CD14-positive monocyte (primary cell): ENCODE results near the gene VMP1. TPM values are rescaled to one million over a fixed set of nuclear protein-coding genes. Genes with fewer than 3 reads are reported as not detected.
"Not testable (repeated sequence)": the region's sequence is repeated elsewhere in the genome, so short reads cannot be mapped to it uniquely, and the experiment has no call there.

Experiments used
- DNase-seq, 3 donors: peaks; one replicate each; pipeline ENCODE4 v3.0.0-alpha.2; 2011 to 2022
- H2AFZ ChIP-seq: 2 replicates; pipeline ENCODE4 v1.6.0; 2012; ENCODE audit warnings: mild to moderate bottlenecking, low read depth, low read length, inconsistent platforms; ENCODE audit not compliant: insufficient read depth, poor library complexity, severe bottlenecking
- H3K27ac ChIP-seq, 2 donors: 1 replicate in 1 of 2; 2 replicates in 1 of 2; pipeline ENCODE4 v1.5.1; 2012 to 2013; ENCODE audit warnings: low read length in 2 of 2, control low read depth in 1 of 2, inconsistent platforms in 1 of 2, low read depth in 1 of 2, mild to moderate bottlenecking in 1 of 2
- H3K27me3 ChIP-seq, 2 donors: one replicate each; pipeline versions ENCODE4 v1.6.0 to v1.6.1; 2011 to 2013; ENCODE audit warnings: low read length in 2 of 2; ENCODE audit not compliant: control insufficient read depth in 2 of 2, insufficient read depth in 2 of 2
- H3K36me3 ChIP-seq, 2 donors: replicated peaks in 1 of 2; 1 replicate in 1 of 2; 2 replicates in 1 of 2; pipeline versions ENCODE4 v1.5.1 to v1.6.1; 2012 to 2013; ENCODE audit warnings: low read length in 2 of 2, control low read depth in 1 of 2, inconsistent platforms in 1 of 2, mild to moderate bottlenecking in 1 of 2; ENCODE audit not compliant: insufficient read depth in 2 of 2, control insufficient read depth in 1 of 2
- H3K4me1 ChIP-seq, 2 donors: 1 replicate in 1 of 2; 2 replicates in 1 of 2; pipeline versions ENCODE4 v1.5.1 to v1.6.1; 2012 to 2013; ENCODE audit warnings: low read length in 2 of 2, control low read depth in 1 of 2, inconsistent platforms in 1 of 2, mild to moderate bottlenecking in 1 of 2, moderate library complexity in 1 of 2; ENCODE audit not compliant: insufficient read depth in 2 of 2, control insufficient read depth in 1 of 2
- H3K4me2 ChIP-seq: replicated peaks from 2 replicates; pipeline ENCODE3; 2012; ENCODE audit warnings: low read length, moderate library complexity, mild to moderate bottlenecking; ENCODE audit not compliant: poor library complexity, severe bottlenecking; ENCODE audit errors: extremely low read depth
- H3K4me3 ChIP-seq, 3 experiments: fragments of 200-600 bp in 1 of 3; sonication (generic) in 1 of 3; replicated peaks in 1 of 3; 1 replicate in 2 of 3; 2 replicates in 1 of 3; pipeline ENCODE4 v1.5.1; 2011 to 2013; ENCODE audit warnings: low read length in 3 of 3, mild to moderate bottlenecking in 3 of 3, control low read depth in 2 of 3, low read depth in 2 of 3, inconsistent platforms in 1 of 3, moderate library complexity in 1 of 3
- H3K79me2 ChIP-seq: 2 replicates; pipeline ENCODE4 v1.6.0; 2012; ENCODE audit warnings: mild to moderate bottlenecking, control low read depth, inconsistent platforms, low read length, moderate library complexity; ENCODE audit not compliant: insufficient read depth
- H3K9ac ChIP-seq: 2 replicates; pipeline ENCODE4 v1.6.0; 2017; ENCODE audit warnings: low read length, mild to moderate bottlenecking; ENCODE audit not compliant: insufficient read depth, poor library complexity, severe bottlenecking
- H3K9me3 ChIP-seq, 2 donors: replicated peaks in 1 of 2; 1 replicate in 1 of 2; 2 replicates in 1 of 2; pipeline versions ENCODE4 v1.5.1 to v1.6.1; 2012 to 2013; ENCODE audit warnings: low read length in 2 of 2, control low read depth in 1 of 2; ENCODE audit not compliant: control insufficient read depth in 1 of 2, insufficient read depth in 1 of 2
- H4K20me1 ChIP-seq: 2 replicates; pipeline ENCODE4 v1.6.0; 2012; ENCODE audit warnings: mild to moderate bottlenecking, low read length, control low read depth, moderate library complexity; ENCODE audit not compliant: insufficient read depth
- H3K27ac Mint-ChIP-seq, 7 donors: one replicate each; pipeline ENCODE4 v1.8.0; 2020; ENCODE audit warnings: mild to moderate bottlenecking in 7 of 7, mixed read lengths in 7 of 7, moderate library complexity in 6 of 7, inconsistent platforms in 2 of 7
- H3K27me3 Mint-ChIP-seq, 3 donors: one replicate each; pipeline ENCODE4 v1.8.0; 2021 to 2022; ENCODE audit warnings: low read depth in 3 of 3, mild to moderate bottlenecking in 3 of 3, mixed read lengths in 3 of 3, moderate library complexity in 3 of 3, inconsistent platforms in 1 of 3
- H3K36me3 Mint-ChIP-seq, 2 donors: one replicate each; pipeline ENCODE4 v1.8.0; 2020; ENCODE audit warnings: mixed read lengths in 2 of 2, inconsistent platforms in 1 of 2, mild to moderate bottlenecking in 1 of 2
- H3K4me1 Mint-ChIP-seq: one replicate; pipeline ENCODE4 v1.8.0; 2020; ENCODE audit warnings: mild to moderate bottlenecking, mixed read lengths
- H3K4me3 Mint-ChIP-seq, 2 donors: one replicate each; pipeline ENCODE4 v1.8.0; 2020; ENCODE audit warnings: mild to moderate bottlenecking in 2 of 2, mixed read lengths in 2 of 2, moderate library complexity in 1 of 2
- H3K9me3 Mint-ChIP-seq, 7 donors: one replicate each; pipeline ENCODE4 v1.8.0; 2020 to 2022; ENCODE audit warnings: mixed read lengths in 7 of 7, mild to moderate bottlenecking in 6 of 7, moderate library complexity in 6 of 7, inconsistent platforms in 2 of 7
- WGBS: methylation state at CpG from one replicate; pipeline ENCODE4 v1.1.5; 2013; ENCODE audit warnings: missing lambda C conversion rate; ENCODE audit not compliant: insufficient coverage; 5-methylcytosine and 5-hydroxymethylcytosine counted together
- intact Hi-C, 2 donors: fragments of 100-400 bp; cut with micrococcal nuclease; formaldehyde crosslinking; loops; one replicate each; pipeline versions ENCODE4 v1.15.0 to v1.15.1; 2023
- polyA plus RNA-seq, 3 donors: library from polyadenylated mRNA; depleted of rRNA in 1 of 3; unstranded in 2 of 3; stranded (reverse) in 1 of 3; fragments of 300-500 nt in 2 of 3; fragments of >200 nt in 1 of 3; fragmentation: Illumina TruSeq in 2 of 3; gene quantifications; 1 replicate in 2 of 3; 2 replicates in 1 of 3; pipeline ENCODE4 v1.2.3, GENCODE V29; 2012 to 2021
- TF ChIP-seq, protein P1 (sequence below): fragments of 200-600 bp; IDR thresholded peaks from one replicate; pipeline ENCODE4 v1.8.0; 2022; ENCODE audit warnings: antibody characterized with exemption, mild to moderate bottlenecking

The VMP1 gene
- polyA plus RNA-seq, 3 donors: 246 to 511 (median 386) TPM

DNA sequence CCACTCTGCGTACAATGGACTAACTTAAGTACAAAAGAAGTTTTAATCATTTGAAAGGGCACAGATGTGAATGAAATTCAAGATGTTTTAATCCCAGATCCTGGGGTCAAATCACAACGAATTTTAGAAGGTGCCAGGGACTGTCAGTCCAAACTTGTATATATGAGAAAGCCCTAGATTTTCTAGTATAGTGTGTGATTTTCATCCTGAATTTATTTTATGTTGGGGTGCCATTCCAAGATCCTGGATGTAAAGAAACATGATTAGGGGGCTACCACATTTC, 121.0 kb downstream of the VMP1 start:
- Mint-ChIP-seq H3K9me3 (no peaks in the 10 kb centered on the region), H3K27ac (peak overlapping the region; percentile 86 to 95 (median 91)), H3K36me3 (peaks cover 40 to 63% of the 10 kb centered on the region in 2 donors), H3K4me3 (no peak overlapping the region), H3K27me3 (no peaks in the 10 kb centered on the region), H3K4me1 (peaks cover 50% of the 10 kb centered on the region)
- no CpG with 5 or more reads among the region's 2 CpGs for WGBS
- Histone ChIP-seq H3K9me3 (no peaks in the 10 kb centered on the region), H3K4me1 (peaks cover 22 to 38% of the 10 kb centered on the region in 2 donors), H3K79me2 (peaks cover 39% of the 10 kb centered on the region), H3K9ac (peak overlapping the region; percentile 23), H4K20me1 (peaks cover 5% of the 10 kb centered on the region), H3K36me3 (peaks cover 11 to 27% of the 10 kb centered on the region in 2 donors), H3K27ac (peak overlapping the region in 1 of 2 donors; percentile 86), H2AFZ (no peak overlapping the region), H3K4me2 (peak overlapping the region; percentile 65), H3K27me3 (no peaks in the 10 kb centered on the region), H3K4me3 (peak overlapping the region in 1 of 3 experiments; percentile 61)
- no peak for DNase-seq
- TF ChIP-seq, protein P1, sequence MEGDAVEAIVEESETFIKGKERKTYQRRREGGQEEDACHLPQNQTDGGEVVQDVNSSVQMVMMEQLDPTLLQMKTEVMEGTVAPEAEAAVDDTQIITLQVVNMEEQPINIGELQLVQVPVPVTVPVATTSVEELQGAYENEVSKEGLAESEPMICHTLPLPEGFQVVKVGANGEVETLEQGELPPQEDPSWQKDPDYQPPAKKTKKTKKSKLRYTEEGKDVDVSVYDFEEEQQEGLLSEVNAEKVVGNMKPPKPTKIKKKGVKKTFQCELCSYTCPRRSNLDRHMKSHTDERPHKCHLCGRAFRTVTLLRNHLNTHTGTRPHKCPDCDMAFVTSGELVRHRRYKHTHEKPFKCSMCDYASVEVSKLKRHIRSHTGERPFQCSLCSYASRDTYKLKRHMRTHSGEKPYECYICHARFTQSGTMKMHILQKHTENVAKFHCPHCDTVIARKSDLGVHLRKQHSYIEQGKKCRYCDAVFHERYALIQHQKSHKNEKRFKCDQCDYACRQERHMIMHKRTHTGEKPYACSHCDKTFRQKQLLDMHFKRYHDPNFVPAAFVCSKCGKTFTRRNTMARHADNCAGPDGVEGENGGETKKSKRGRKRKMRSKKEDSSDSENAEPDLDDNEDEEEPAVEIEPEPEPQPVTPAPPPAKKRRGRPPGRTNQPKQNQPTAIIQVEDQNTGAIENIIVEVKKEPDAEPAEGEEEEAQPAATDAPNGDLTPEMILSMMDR: no peak
- intact Hi-C loops: loop anchor here (5.0 to 10.0 kb wide), 2 partner anchors 36 to 54 kb away; no protein-coding TSS in a partner anchor

DNA sequence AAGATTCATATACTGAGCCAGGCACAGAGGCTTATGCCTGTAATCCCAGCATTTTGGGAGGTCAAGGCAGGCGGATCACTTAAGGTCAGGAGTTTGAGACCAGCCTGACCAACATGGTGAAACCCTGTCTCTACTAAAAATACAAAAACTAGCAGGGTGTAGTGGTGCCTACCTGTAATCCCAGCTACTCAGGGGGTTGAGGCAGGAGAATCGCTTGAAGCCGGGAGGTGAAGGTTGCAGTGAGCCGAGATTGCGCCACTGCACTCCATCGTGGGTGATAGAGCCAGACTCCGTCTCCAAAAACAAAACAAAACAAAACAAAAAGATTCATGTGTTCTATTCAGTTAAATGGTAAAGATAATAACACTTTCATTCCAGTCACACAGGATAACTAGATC, 121.4 kb downstream of the VMP1 start:
- Histone ChIP-seq H3K4me3 (peak overlapping the region in 2 of 3 experiments; percentile 31 to 61), H3K4me2 (peak overlapping the region; percentile 65), H3K79me2 (peaks cover 39% of the 10 kb centered on the region), H3K27ac (peak overlapping the region; percentile 47 to 86), H3K4me1 (peaks cover 22 to 38% of the 10 kb centered on the region in 2 donors), H3K9ac (peak overlapping the region; percentile 23), H2AFZ (peak overlapping the region; percentile 44), H3K36me3 (peaks cover 11 to 26% of the 10 kb centered on the region in 2 donors)
- not testable (repeated sequence) for H3K27me3 Mint-ChIP-seq, H3K9me3 Mint-ChIP-seq, DNase-seq, H3K9me3 ChIP-seq, H4K20me1 ChIP-seq, H3K27me3 ChIP-seq
- WGBS: no CpG with 5 or more reads among the region's 7 CpGs
- peaks cover 39 to 61% of the 10 kb centered on the region in 2 donors for H3K36me3 Mint-ChIP-seq
- H3K4me1 Mint-ChIP-seq: peaks cover 50% of the 10 kb centered on the region
- intact Hi-C loops: loop anchor here (5.0 to 10.0 kb wide), 2 partner anchors 37 to 54 kb away; no protein-coding TSS in a partner anchor
- H3K4me3 Mint-ChIP-seq: peak overlapping the region; percentile 61 to 78
- H3K27ac Mint-ChIP-seq: peak overlapping the region; percentile 86 to 95 (median 91)
